ENCODE results near the gene NUP93. TPM values are rescaled to one million over a fixed set of nuclear protein-coding genes. Genes with fewer than 3 reads are reported as not detected.
"Not testable (repeated sequence)": the region's sequence is repeated elsewhere in the genome, so short reads cannot be mapped to it uniquely, and the experiment has no call there.

Gene NUP93
- total RNA-seq, 4 donors from 2014 or later, result 12.9 to 30.7 (median 23.0) TPM

DNA sequence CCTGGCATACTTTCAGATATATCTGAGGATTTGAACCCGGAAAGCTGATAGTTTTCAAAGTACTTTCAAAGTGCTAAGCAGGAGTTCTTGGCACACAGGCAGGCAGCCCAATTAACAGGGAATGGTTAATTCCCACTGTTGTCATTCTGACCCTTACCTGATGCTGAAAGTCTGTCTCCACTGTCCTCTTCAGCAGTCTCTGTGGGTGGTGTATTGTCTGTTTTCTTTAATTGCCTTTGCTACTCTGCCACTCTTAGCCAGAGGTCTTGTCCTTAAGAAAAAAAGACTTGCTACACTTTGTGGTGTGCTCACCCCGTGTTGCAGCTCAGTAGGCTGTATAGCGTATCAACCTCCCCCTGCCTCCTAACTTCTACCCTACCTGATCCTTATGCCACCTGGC lies 71.8 kb downstream of the NUP93 start:
- ATAC-seq, result no peak
- H3K9me3 ChIP-seq, result no peaks in the 10 kb centered on the region
- no peak overlapping the region for H3K27ac ChIP-seq
- TF ChIP-seq, protein P1, sequence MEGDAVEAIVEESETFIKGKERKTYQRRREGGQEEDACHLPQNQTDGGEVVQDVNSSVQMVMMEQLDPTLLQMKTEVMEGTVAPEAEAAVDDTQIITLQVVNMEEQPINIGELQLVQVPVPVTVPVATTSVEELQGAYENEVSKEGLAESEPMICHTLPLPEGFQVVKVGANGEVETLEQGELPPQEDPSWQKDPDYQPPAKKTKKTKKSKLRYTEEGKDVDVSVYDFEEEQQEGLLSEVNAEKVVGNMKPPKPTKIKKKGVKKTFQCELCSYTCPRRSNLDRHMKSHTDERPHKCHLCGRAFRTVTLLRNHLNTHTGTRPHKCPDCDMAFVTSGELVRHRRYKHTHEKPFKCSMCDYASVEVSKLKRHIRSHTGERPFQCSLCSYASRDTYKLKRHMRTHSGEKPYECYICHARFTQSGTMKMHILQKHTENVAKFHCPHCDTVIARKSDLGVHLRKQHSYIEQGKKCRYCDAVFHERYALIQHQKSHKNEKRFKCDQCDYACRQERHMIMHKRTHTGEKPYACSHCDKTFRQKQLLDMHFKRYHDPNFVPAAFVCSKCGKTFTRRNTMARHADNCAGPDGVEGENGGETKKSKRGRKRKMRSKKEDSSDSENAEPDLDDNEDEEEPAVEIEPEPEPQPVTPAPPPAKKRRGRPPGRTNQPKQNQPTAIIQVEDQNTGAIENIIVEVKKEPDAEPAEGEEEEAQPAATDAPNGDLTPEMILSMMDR (IDR thresholded peaks at IDR 0.05 in 4 of 5, conservative IDR thresholded peaks at IDR 0.05 in 1 of 5), result no peak
- TF ChIP-seq POLR2A (IDR thresholded peaks at IDR 0.05), result no peak
- no peaks in the 10 kb centered on the region for H3K27me3 ChIP-seq
- intact Hi-C loops (cut with DNase I; ENCODE audit: low total_unique reads) (no loop called here), in situ Hi-C loops (cut with MboI; ENCODE audit: low sequenced_read_pairs in 4 of 4) (no loop called here)
- DNase-seq, result no peak
- H3K4me3 ChIP-seq, result no peak overlapping the region
- peaks cover 0 to 11% of the 10 kb centered on the region in 2 donors for H3K36me3 ChIP-seq
- no peaks in the 10 kb centered on the region for H3K4me1 ChIP-seq

DNA sequence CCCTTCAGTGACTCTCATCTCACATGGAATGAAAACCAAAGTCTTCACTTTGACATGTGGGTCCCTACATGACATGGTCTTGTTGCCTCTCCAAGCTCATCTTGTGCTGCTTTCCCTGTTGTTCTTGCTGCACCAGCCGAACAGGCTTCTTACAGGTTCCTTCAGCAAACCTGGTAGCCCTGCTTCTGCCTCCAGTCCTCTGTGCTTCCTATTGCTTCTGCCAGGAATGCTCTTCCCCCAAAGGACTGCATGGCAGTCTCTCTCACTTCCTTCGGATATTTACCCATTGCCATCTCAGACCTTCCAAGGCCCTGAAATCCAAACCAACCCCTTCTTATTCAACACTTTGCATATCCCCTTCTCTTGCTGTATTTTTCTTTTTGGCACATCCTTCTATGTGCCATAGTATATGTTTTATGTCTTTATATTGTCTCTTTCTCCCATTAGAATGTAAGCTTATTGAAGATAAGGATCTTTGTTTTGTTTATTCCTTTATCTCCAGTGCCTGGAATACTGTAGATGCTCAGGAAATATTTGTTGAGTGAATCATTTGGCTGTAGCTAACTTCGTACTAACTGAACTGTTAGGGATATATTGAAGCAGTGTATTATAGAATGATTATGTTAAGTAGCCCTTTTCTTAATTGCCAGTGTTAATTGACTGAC lies 77.2 kb downstream of the NUP93 start:
- intact Hi-C loops (cut with DNase I; ENCODE audit: low total_unique reads) (no loop called here), in situ Hi-C loops (cut with MboI; ENCODE audit: low sequenced_read_pairs in 4 of 4) (no loop called here)
- H3K9me3 ChIP-seq, result no peaks in the 10 kb centered on the region

GRCh38 chr16:56807676-56808067 lies 77.7 kb downstream of the NUP93 start:
- DNase-seq; ATAC-seq; intact Hi-C loops (cut with DNase I; ENCODE audit: low total_unique reads); in situ Hi-C loops (cut with MboI; ENCODE audit: low sequenced_read_pairs in 4 of 4); H3K27me3 ChIP-seq; H3K27ac ChIP-seq; H3K4me1 ChIP-seq; H3K9me3 ChIP-seq; H3K4me3 ChIP-seq: not testable (repeated sequence)
- H3K36me3 ChIP-seq, result peaks cover 0 to 15% of the 10 kb centered on the region in 2 donors

More for the DNA sequence above, 77.2 kb downstream of the NUP93 start:
- DNase-seq, result no peak
- TF ChIP-seq POLR2A (IDR thresholded peaks at IDR 0.05), result no peak
- TF ChIP-seq, protein P1 (IDR thresholded peaks at IDR 0.05 in 4 of 5, conservative IDR thresholded peaks at IDR 0.05 in 1 of 5), result no peak
- Histone ChIP-seq H3K27ac (no peak overlapping the region), H3K27me3 (no peaks in the 10 kb centered on the region), H3K36me3 (peaks cover 0 to 15% of the 10 kb centered on the region in 2 donors), H3K4me1 (no peaks in the 10 kb centered on the region), H3K4me3 (no peak overlapping the region)
- ATAC-seq, result no peak

DNA sequence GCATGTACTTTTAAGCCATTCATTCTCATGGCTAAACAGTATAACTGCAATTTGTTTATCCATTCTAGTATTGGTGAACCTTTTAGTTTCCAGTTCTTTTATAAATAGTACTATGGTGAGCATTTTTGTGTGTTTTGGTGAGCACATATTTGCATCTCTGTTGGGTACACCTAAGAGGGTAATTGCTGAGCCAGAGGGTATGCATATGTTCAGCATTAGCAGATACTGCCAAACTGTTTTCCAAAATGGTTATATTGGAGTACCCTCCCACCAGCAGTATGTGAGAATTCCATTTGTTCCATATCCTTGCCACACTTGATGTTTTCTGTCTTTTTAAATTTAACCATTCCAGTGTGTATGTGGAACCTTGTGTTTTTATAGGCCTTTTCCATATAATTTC lies 81.0 kb downstream of the NUP93 start:
- DNase-seq, result no peak

GRCh38 chr16:56811602-56812001 lies 81.7 kb downstream of the NUP93 start:
- ATAC-seq; intact Hi-C loops (cut with DNase I; ENCODE audit: low total_unique reads): not testable (repeated sequence)

More for the DNA sequence above, 81.0 kb downstream of the NUP93 start:
- in situ Hi-C loops (cut with MboI; ENCODE audit: low sequenced_read_pairs in 4 of 4), result no loop called here
- H3K27ac ChIP-seq, result no peak overlapping the region
- no peak for ATAC-seq
- H3K4me1 ChIP-seq, result no peaks in the 10 kb centered on the region
- H3K27me3 ChIP-seq, result no peaks in the 10 kb centered on the region
- no peak overlapping the region for H3K4me3 ChIP-seq
- intact Hi-C loops (cut with DNase I; ENCODE audit: low total_unique reads), result no loop called here
- TF ChIP-seq POLR2A (IDR thresholded peaks at IDR 0.05), result no peak
- TF ChIP-seq, protein P1 (IDR thresholded peaks at IDR 0.05 in 4 of 5, conservative IDR thresholded peaks at IDR 0.05 in 1 of 5), result no peak
- H3K9me3 ChIP-seq, result no peaks in the 10 kb centered on the region
- H3K36me3 ChIP-seq, result peaks cover 0 to 7% of the 10 kb centered on the region in 2 donors

GRCh38 chr16:56812884-56813283 lies 83.0 kb downstream of the NUP93 start:
- Histone ChIP-seq H3K4me3 (no peak overlapping the region), H3K27ac (no peak overlapping the region), H3K4me1 (no peaks in the 10 kb centered on the region), H3K36me3 (no peaks in the 10 kb centered on the region), H3K9me3 (no peaks in the 10 kb centered on the region), H3K27me3 (no peaks in the 10 kb centered on the region)
- TF ChIP-seq, protein P1 (IDR thresholded peaks at IDR 0.05 in 4 of 5, conservative IDR thresholded peaks at IDR 0.05 in 1 of 5), result no peak
- TF ChIP-seq POLR2A (IDR thresholded peaks at IDR 0.05), result no peak
- intact Hi-C loops (cut with DNase I; ENCODE audit: low total_unique reads), result no loop called here
- ATAC-seq (no peak), DNase-seq (no peak)
- in situ Hi-C loops (cut with MboI; ENCODE audit: low sequenced_read_pairs in 4 of 4), result no loop called here

More at GRCh38 chr16:56811602-56812001, 81.7 kb downstream of the NUP93 start:
- DNase-seq; H3K36me3 ChIP-seq; in situ Hi-C loops (cut with MboI; ENCODE audit: low sequenced_read_pairs in 4 of 4); H3K9me3 ChIP-seq; H3K27me3 ChIP-seq; H3K4me3 ChIP-seq; H3K4me1 ChIP-seq; H3K27ac ChIP-seq: not testable (repeated sequence)
